HEK293 (cell line): ENCODE results near the gene LMAN2L.

ENCODE experiments used
- CTCF ChIA-PET: fragments of 350-600 bp; formaldehyde crosslinking; extraction: SDS; loops from one replicate; lab custom pipeline; 2021; ENCODE audit warnings: antibody characterized with exemption; lab: Yijun Ruan, JAX
- POLR2A ChIA-PET: fragments of 300-600 bp; formaldehyde crosslinking; extraction: SDS; loops from one replicate; lab custom pipeline; 2020; ENCODE audit warnings: antibody characterized with exemption, inconsistent platforms; lab: Yijun Ruan, JAX
- H3K27ac ChIP-seq: fragments of 200-500 bp; sonication (Bioruptor generic); 2 replicates; pipeline ENCODE4 v1.5.1; 2014; ENCODE audit warnings: low read depth, low read length, control low read depth, inconsistent platforms; ENCODE audit errors: extremely low read depth
- H3K36me3 ChIP-seq, 2 experiments: fragments of 200-500 bp in 1 of 2; sonication (Bioruptor generic) in 1 of 2; 1 replicate in 1 of 2; 2 replicates in 1 of 2; pipeline ENCODE4 v1.5.1; 2014 to 2017; ENCODE audit warnings: inconsistent platforms in 2 of 2, low read length in 2 of 2; ENCODE audit not compliant: control insufficient read depth in 2 of 2, insufficient read depth in 1 of 2
- H3K4me1 ChIP-seq: fragments of 200-500 bp; sonication (Bioruptor generic); 2 replicates; pipeline ENCODE4 v1.5.1; 2014; ENCODE audit warnings: mild to moderate bottlenecking, low read length, inconsistent platforms; ENCODE audit not compliant: control insufficient read depth, insufficient read depth
- H3K4me3 ChIP-seq: 2 replicates; pipeline ENCODE4 v1.5.1; 2011; ENCODE audit warnings: low read depth, mild to moderate bottlenecking, control low read depth, low read length, moderate library complexity
- H3K9me3 ChIP-seq: fragments of 200-500 bp; sonication (Bioruptor generic); 2 replicates; pipeline ENCODE4 v1.5.1; 2014; ENCODE audit warnings: low read depth, low read length, inconsistent platforms; ENCODE audit not compliant: control insufficient read depth, insufficient read depth
- FEZF1 ChIP-seq: fragments of 450-650 bp; formaldehyde crosslinking; IDR thresholded peaks from 2 replicates; pipeline ENCODE4 v1.5.1; 2016; ENCODE audit warnings: missing biosample characterization, missing genetic modification characterization
- KLF9 ChIP-seq: fragments of 450-650 bp; formaldehyde crosslinking; IDR thresholded peaks from 2 replicates; pipeline ENCODE4 v1.5.1; 2016; ENCODE audit warnings: missing biosample characterization, missing genetic modification characterization, low read depth
- MYNN ChIP-seq: fragments of 450-650 bp; formaldehyde crosslinking; IDR thresholded peaks from 2 replicates; pipeline ENCODE4 v1.5.1; 2016; ENCODE audit warnings: missing biosample characterization, missing genetic modification characterization, borderline replicate concordance
- SCRT1 ChIP-seq: fragments of 450-650 bp; formaldehyde crosslinking; IDR thresholded peaks from 2 replicates; pipeline ENCODE4 v1.5.1; 2016; ENCODE audit warnings: missing biosample characterization, missing genetic modification characterization, borderline replicate concordance
- ZBTB17 ChIP-seq: fragments of 450-650 bp; formaldehyde crosslinking; IDR thresholded peaks from 2 replicates; pipeline ENCODE4 v1.5.1; 2016; ENCODE audit warnings: missing biosample characterization, missing genetic modification characterization
- ZEB2 ChIP-seq: fragments of 450-650 bp; formaldehyde crosslinking; IDR thresholded peaks from 2 replicates; pipeline ENCODE4 v1.5.1; 2016; ENCODE audit warnings: missing biosample characterization, missing genetic modification characterization
- ZNF10 ChIP-seq: fragments of 450-650 bp; formaldehyde crosslinking; IDR thresholded peaks from 2 replicates; pipeline ENCODE4 v1.5.1; 2017; ENCODE audit warnings: missing biosample characterization, missing genetic modification characterization
- ZNF19 ChIP-seq: fragments of 450-650 bp; formaldehyde crosslinking; IDR thresholded peaks from 2 replicates; pipeline ENCODE4; 2016; ENCODE audit warnings: missing biosample characterization, missing genetic modification characterization, low read depth
- ZNF350 ChIP-seq: fragments of 450-650 bp; formaldehyde crosslinking; IDR thresholded peaks from 2 replicates; pipeline ENCODE4 v1.5.0; 2017; ENCODE audit warnings: missing biosample characterization, mild to moderate bottlenecking, missing genetic modification characterization
- ZNF394 ChIP-seq: fragments of 450-650 bp; formaldehyde crosslinking; IDR thresholded peaks from 2 replicates; pipeline ENCODE4 v1.5.1; 2016; ENCODE audit warnings: missing biosample characterization, missing genetic modification characterization, mild to moderate bottlenecking, moderate library complexity, borderline replicate concordance
- ZNF549 ChIP-seq: fragments of 450-650 bp; IDR thresholded peaks from 2 replicates; pipeline ENCODE4 v1.5.1; 2018; ENCODE audit warnings: missing biosample characterization, missing genetic modification characterization, mild to moderate bottlenecking, inconsistent platforms, moderate library complexity
- ZNF560 ChIP-seq: fragments of 450-650 bp; formaldehyde crosslinking; IDR thresholded peaks from 2 replicates; pipeline ENCODE4 v1.5.1; 2017; ENCODE audit warnings: missing biosample characterization, missing genetic modification characterization, borderline replicate concordance
- ZNF561 ChIP-seq: fragments of 450-650 bp; IDR thresholded peaks from 2 replicates; pipeline ENCODE4 v1.5.1; 2018; ENCODE audit warnings: missing biosample characterization, missing genetic modification characterization, borderline replicate concordance
- ZNF585B ChIP-seq: fragments of 450-650 bp; formaldehyde crosslinking; IDR thresholded peaks from 2 replicates; pipeline ENCODE4 v1.5.1; 2016; ENCODE audit warnings: missing biosample characterization, missing genetic modification characterization
- ZNF654 ChIP-seq: fragments of 450-650 bp; formaldehyde crosslinking; IDR thresholded peaks from 2 replicates; pipeline ENCODE4 v1.5.1; 2016; ENCODE audit warnings: low read depth, missing biosample characterization, missing genetic modification characterization
- ZNF664 ChIP-seq: fragments of 450-650 bp; formaldehyde crosslinking; IDR thresholded peaks from 2 replicates; pipeline ENCODE4 v1.5.1; 2016; ENCODE audit warnings: missing biosample characterization, missing genetic modification characterization
- ZSCAN16 ChIP-seq: fragments of 450-650 bp; formaldehyde crosslinking; IDR thresholded peaks from 2 replicates; pipeline ENCODE4 v1.5.1; 2016; ENCODE audit warnings: missing biosample characterization, missing genetic modification characterization
- ZXDB ChIP-seq: fragments of 450-650 bp; formaldehyde crosslinking; IDR thresholded peaks from 2 replicates; pipeline ENCODE4 v1.5.1; 2016; ENCODE audit warnings: missing biosample characterization, missing genetic modification characterization
- TF ChIP-seq, protein P1 (sequence below): fragments of 450-650 bp; formaldehyde crosslinking; IDR thresholded peaks from 2 replicates; pipeline ENCODE4 v1.5.1; 2016; ENCODE audit warnings: missing biosample characterization, missing genetic modification characterization
- TF ChIP-seq, protein P2 (sequence below): fragments of 450-650 bp; formaldehyde crosslinking; IDR thresholded peaks from 2 replicates; pipeline ENCODE4 v1.5.1; 2016; ENCODE audit warnings: missing biosample characterization, missing genetic modification characterization
- TF ChIP-seq, protein P3 (sequence below): fragments of 450-650 bp; formaldehyde crosslinking; IDR thresholded peaks from 2 replicates; pipeline ENCODE4 v1.5.1; 2016; ENCODE audit warnings: missing biosample characterization, missing genetic modification characterization

The LMAN2L gene

DNA sequence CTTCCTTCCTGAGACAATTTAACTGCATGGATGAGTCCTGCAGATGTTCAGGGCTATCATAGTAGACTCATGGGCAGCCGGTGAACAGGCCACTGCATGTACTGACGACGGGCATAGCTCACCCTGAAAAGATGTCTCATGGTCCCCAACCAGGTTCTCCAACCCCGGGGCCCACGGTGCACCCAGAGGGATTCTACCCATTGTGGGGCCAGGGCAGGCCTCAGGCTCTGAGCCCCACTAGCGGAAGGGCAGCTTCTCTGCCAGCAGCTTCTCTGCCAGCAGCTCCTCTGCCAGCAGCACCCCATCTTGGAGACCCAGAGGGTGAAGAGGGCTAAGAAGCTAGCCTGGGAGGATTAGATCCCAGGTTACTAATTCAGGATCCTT, 17.6 kb upstream of the LMAN2L start:
- POLR2A ChIA-PET: no interaction called here
- Histone ChIP-seq H3K4me1 (peaks cover 11% of the 10 kb centered on the region; the same call in 1 of the 2 replicates), H3K36me3 (no peaks in the 10 kb centered on the region), H3K4me3 (no peak overlapping the region), H3K9me3 (no peaks in the 10 kb centered on the region), H3K27ac (no peak overlapping the region)
- CTCF ChIA-PET: no interaction called here
- TF ChIP-seq KLF9 (tag by site-specific recombination) (no peak), ZNF561 (tag by site-specific recombination) (no peak), ZXDB (no peak), FEZF1 (tag by site-specific recombination) (no peak), SCRT1 (tag by site-specific recombination) (no peak), ZNF560 (tag by site-specific recombination) (no peak), ZSCAN16 (tag by site-specific recombination) (no peak), MYNN (no peak), ZNF394 (tag by site-specific recombination) (no peak), ZNF585B (no peak), ZBTB17 (tag by site-specific recombination) (no peak), ZNF549 (tag by site-specific recombination) (no peak), ZEB2 (tag by site-specific recombination) (no peak), ZNF350 (tag by site-specific recombination) (no peak)
- TF ChIP-seq, protein P1, sequence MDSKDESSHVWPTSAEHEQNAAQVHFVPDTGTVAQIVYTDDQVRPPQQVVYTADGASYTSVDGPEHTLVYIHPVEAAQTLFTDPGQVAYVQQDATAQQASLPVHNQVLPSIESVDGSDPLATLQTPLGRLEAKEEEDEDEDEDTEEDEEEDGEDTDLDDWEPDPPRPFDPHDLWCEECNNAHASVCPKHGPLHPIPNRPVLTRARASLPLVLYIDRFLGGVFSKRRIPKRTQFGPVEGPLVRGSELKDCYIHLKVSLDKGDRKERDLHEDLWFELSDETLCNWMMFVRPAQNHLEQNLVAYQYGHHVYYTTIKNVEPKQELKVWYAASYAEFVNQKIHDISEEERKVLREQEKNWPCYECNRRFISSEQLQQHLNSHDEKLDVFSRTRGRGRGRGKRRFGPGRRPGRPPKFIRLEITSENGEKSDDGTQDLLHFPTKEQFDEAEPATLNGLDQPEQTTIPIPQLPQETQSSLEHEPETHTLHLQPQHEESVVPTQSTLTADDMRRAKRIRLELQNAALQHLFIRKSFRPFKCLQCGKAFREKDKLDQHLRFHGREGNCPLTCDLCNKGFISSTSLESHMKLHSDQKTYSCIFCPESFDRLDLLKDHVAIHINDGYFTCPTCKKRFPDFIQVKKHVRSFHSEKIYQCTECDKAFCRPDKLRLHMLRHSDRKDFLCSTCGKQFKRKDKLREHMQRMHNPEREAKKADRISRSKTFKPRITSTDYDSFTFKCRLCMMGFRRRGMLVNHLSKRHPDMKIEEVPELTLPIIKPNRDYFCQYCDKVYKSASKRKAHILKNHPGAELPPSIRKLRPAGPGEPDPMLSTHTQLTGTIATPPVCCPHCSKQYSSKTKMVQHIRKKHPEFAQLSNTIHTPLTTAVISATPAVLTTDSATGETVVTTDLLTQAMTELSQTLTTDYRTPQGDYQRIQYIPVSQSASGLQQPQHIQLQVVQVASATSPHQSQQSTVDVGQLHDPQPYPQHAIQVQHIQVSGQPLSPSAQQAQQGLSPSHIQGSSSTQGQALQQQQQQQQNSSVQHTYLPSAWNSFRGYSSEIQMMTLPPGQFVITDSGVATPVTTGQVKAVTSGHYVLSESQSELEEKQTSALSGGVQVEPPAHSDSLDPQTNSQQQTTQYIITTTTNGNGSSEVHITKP: no peak
- TF ChIP-seq, protein P2, sequence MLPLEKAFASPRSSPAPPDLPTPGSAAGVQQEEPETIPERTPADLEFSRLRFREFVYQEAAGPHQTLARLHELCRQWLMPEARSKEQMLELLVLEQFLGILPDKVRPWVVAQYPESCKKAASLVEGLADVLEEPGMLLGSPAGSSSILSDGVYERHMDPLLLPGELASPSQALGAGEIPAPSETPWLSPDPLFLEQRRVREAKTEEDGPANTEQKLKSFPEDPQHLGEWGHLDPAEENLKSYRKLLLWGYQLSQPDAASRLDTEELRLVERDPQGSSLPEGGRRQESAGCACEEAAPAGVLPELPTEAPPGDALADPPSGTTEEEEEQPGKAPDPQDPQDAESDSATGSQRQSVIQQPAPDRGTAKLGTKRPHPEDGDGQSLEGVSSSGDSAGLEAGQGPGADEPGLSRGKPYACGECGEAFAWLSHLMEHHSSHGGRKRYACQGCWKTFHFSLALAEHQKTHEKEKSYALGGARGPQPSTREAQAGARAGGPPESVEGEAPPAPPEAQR (tag by site-specific recombination): no peak

DNA sequence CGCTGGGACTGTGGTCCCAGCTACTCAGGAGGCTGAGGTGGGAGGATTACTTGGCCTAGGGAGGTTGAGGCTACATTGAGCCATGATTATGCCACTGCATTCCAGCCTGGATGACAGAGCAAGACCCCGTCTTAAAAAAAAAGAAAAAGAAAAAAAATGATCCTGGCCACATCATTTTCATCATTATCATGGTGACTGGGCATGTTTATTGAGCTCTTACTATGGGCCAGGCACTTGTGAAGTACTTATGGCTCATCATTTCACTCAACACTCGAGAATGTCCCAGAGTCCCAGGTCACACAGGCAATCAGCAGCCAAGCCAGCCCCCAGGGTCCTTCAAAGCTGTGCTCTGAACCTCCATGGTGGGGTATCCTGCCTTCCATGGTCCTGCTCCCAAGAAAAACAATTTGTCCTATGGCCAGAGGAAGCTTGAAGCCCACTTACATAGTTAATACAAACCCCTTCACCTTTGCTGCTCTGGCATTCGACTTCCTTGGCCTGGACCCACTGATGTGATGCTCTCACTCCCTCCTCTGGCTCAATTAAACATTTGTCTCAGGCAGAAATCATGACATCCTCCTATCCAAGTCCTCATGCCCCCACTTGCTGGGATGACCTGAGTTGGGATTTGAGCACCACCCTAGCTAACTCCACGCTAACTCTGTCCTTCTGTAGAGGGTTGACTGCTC, 17.1 kb upstream of the LMAN2L start:
- peaks cover 6% of the 10 kb centered on the region; the same call in 1 of the 2 replicates for H3K4me1 ChIP-seq
- no peak overlapping the region for H3K4me3 ChIP-seq
- no peaks in the 10 kb centered on the region for H3K36me3 ChIP-seq
- TF ChIP-seq ZBTB17 (tag by site-specific recombination): peak; percentile 70
- TF ChIP-seq, protein P3, sequence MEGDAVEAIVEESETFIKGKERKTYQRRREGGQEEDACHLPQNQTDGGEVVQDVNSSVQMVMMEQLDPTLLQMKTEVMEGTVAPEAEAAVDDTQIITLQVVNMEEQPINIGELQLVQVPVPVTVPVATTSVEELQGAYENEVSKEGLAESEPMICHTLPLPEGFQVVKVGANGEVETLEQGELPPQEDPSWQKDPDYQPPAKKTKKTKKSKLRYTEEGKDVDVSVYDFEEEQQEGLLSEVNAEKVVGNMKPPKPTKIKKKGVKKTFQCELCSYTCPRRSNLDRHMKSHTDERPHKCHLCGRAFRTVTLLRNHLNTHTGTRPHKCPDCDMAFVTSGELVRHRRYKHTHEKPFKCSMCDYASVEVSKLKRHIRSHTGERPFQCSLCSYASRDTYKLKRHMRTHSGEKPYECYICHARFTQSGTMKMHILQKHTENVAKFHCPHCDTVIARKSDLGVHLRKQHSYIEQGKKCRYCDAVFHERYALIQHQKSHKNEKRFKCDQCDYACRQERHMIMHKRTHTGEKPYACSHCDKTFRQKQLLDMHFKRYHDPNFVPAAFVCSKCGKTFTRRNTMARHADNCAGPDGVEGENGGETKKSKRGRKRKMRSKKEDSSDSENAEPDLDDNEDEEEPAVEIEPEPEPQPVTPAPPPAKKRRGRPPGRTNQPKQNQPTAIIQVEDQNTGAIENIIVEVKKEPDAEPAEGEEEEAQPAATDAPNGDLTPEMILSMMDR (tag by site-specific recombination): 0 out of 2 replicates have a peak, but pooled peaks have one; percentile 13
- no peak for TF ChIP-seq ZNF10 (tag by site-specific recombination)
- TF ChIP-seq ZEB2 (tag by site-specific recombination): no peak
- TF ChIP-seq ZNF19 (tag by site-specific recombination): no peak
- TF ChIP-seq ZNF664 (tag by site-specific recombination): peak; percentile 36; the same call in 1 of the 2 replicates
- peak; percentile 12; the same call in 1 of the 2 replicates for TF ChIP-seq ZNF654 (tag by site-specific recombination)
- H3K9me3 ChIP-seq: no peaks in the 10 kb centered on the region
- ChIA-PET POLR2A (no interaction called here), CTCF (no interaction called here)
- H3K27ac ChIP-seq: no peak overlapping the region
